Thymus (tissue), 11 donors: Measurements from ENCODE around the gene IL2RA. TPM values are rescaled to one million over a fixed set of nuclear protein-coding genes. Genes with fewer than 3 reads are reported as not detected.

ENCODE experiments used
- DNase-seq, 9 donors: peaks; one replicate each; pipeline ENCODE4 v3.0.0-alpha.2; 2013; ENCODE audit warnings: low spot score in 9 of 9, low read depth in 6 of 9, missing footprints in 1 of 9
- H3K27ac ChIP-seq, 2 donors: one replicate each; pipeline ENCODE4 v1.5.1; 2013; ENCODE audit warnings: control low read depth in 1 of 2, low read depth in 1 of 2, low read length in 1 of 2, mild to moderate bottlenecking in 1 of 2, moderate library complexity in 1 of 2
- H3K27me3 ChIP-seq, 2 donors: one replicate each; pipeline ENCODE4 v1.5.1; 2013; ENCODE audit warnings: low read length in 1 of 2; ENCODE audit not compliant: control insufficient read depth in 2 of 2, insufficient read depth in 1 of 2
- H3K36me3 ChIP-seq, 2 donors: one replicate each; pipeline ENCODE4 v1.5.1; 2013; ENCODE audit warnings: low read length in 1 of 2, mild to moderate bottlenecking in 1 of 2, moderate library complexity in 1 of 2; ENCODE audit not compliant: control insufficient read depth in 2 of 2, insufficient read depth in 2 of 2
- H3K4me1 ChIP-seq, 2 donors: one replicate each; pipeline ENCODE4 v1.5.1; 2013; ENCODE audit warnings: low read length in 2 of 2; ENCODE audit not compliant: control insufficient read depth in 2 of 2, insufficient read depth in 2 of 2
- H3K4me3 ChIP-seq, 2 donors: one replicate each; pipeline ENCODE4 v1.5.1; 2013; ENCODE audit warnings: low read length in 2 of 2, control low read depth in 1 of 2, mild to moderate bottlenecking in 1 of 2
- H3K9me3 ChIP-seq, 2 donors: one replicate each; pipeline ENCODE4 v1.5.1; 2013; ENCODE audit warnings: low read length in 1 of 2, mild to moderate bottlenecking in 1 of 2; ENCODE audit not compliant: control insufficient read depth in 2 of 2, insufficient read depth in 1 of 2
- whole genome bisulfite sequencing: extraction: QIAGEN DNeasy Blood & Tissue Kit; methylation state at CpG from one replicate; pipeline ENCODE4 v1.1.7; 2013; 5-methylcytosine and 5-hydroxymethylcytosine counted together
- polyA plus RNA-seq: library from polyadenylated mRNA; stranded (reverse); fragments of 200-250 nt; gene quantifications from one replicate; pipeline ENCODE4 v1.2.3, GENCODE V29; 2013
- total RNA-seq: library from RNA; stranded (reverse); fragments of 120-200 nt; gene quantifications from one replicate; pipeline ENCODE4 v1.2.4, GENCODE V29; 2013
- donor health status: healthy.

The IL2RA gene
- total and polyA plus RNA-seq, 2 donors, result 5.6 to 13.0 TPM

- Histone ChIP-seq H3K36me3 (no peaks in the 10 kb centered on the region), H3K27me3 (peaks cover 0 to 7% of the 10 kb centered on the region in 2 donors), H3K4me3 (no peak overlapping the region), H3K4me1 (peaks cover 17 to 34% of the 10 kb centered on the region in 2 donors), H3K27ac (no peak overlapping the region), H3K9me3 (no peaks in the 10 kb centered on the region)
- WGBS, result 95% methylated on average over 4 of the region's 4 CpGs
- no peak for DNase-seq
Measured at GRCh38 chr10:6055929-6056328, 6.2 kb downstream of the IL2RA start.

- H3K27me3 ChIP-seq, result peaks cover 0 to 7% of the 10 kb centered on the region in 2 donors
- no peak overlapping the region for H3K27ac ChIP-seq
- 99% methylated on average over 5 of the region's 5 CpGs for WGBS
- H3K4me3 ChIP-seq, result no peak overlapping the region
- no peaks in the 10 kb centered on the region for H3K9me3 ChIP-seq
- peaks cover 26 to 43% of the 10 kb centered on the region in 2 donors for H3K4me1 ChIP-seq
- H3K36me3 ChIP-seq, result no peaks in the 10 kb centered on the region
- DNase-seq, result no peak
Measured at GRCh38 chr10:6054884-6055283, 7.3 kb downstream of the IL2RA start.

GRCh38 chr10:6053816-6054631 is 8.1 kb downstream of the IL2RA start:
- Histone ChIP-seq H3K9me3 (no peaks in the 10 kb centered on the region), H3K4me1 (peaks cover 26 to 51% of the 10 kb centered on the region in 2 donors), H3K4me3 (no peak overlapping the region), H3K27me3 (peaks cover 0 to 7% of the 10 kb centered on the region in 2 donors), H3K27ac (no peak overlapping the region), H3K36me3 (no peaks in the 10 kb centered on the region)
- DNase-seq, result no peak
- 39% methylated on average over 18 of the region's 18 CpGs for WGBS

GRCh38 chr10:6053303-6053702 is 8.9 kb downstream of the IL2RA start:
- Histone ChIP-seq H3K36me3 (no peaks in the 10 kb centered on the region), H3K27me3 (peaks cover 0 to 7% of the 10 kb centered on the region in 2 donors), H3K4me3 (no peak overlapping the region), H3K27ac (peak overlapping the region in 1 of 2 donors; percentile 20), H3K4me1 (peaks cover 26 to 52% of the 10 kb centered on the region in 2 donors), H3K9me3 (no peaks in the 10 kb centered on the region)
- no peak for DNase-seq
- WGBS, result 90% methylated on average over 4 of the region's 4 CpGs

- Histone ChIP-seq H3K27ac (peak overlapping the region; percentile 20 to 46), H3K9me3 (no peaks in the 10 kb centered on the region), H3K27me3 (peaks cover 0 to 7% of the 10 kb centered on the region in 2 donors), H3K4me3 (no peak overlapping the region), H3K4me1 (peaks cover 26 to 52% of the 10 kb centered on the region in 2 donors), H3K36me3 (no peaks in the 10 kb centered on the region)
- DNase-seq, result peak in 3 of 9 donors; percentile 48 to 78 (median 48)
- 22% methylated on average over 17 of the region's 17 CpGs for WGBS
Measured at GRCh38 chr10:6052247-6053221, 9.6 kb downstream of the IL2RA start.

- H3K4me3 ChIP-seq, result peak overlapping the region; percentile 21 to 42
- under 1% methylated on average over 18 of the region's 18 CpGs for WGBS
- H3K36me3 ChIP-seq, result no peaks in the 10 kb centered on the region
- DNase-seq, result peak in 7 of 9 donors; percentile 65 to 93 (median 81)
- H3K27ac ChIP-seq, result peak overlapping the region; percentile 83 to 93
- no peaks in the 10 kb centered on the region for H3K9me3 ChIP-seq
- H3K27me3 ChIP-seq, result peaks cover 0 to 16% of the 10 kb centered on the region in 2 donors
- peaks cover 31 to 58% of the 10 kb centered on the region in 2 donors for H3K4me1 ChIP-seq
Measured at GRCh38 chr10:6050801-6051445, 11.2 kb downstream of the IL2RA start.

- WGBS, result 99% methylated on average over 2 of the region's 2 CpGs
- H3K4me3 ChIP-seq, result no peak overlapping the region
- H3K36me3 ChIP-seq, result no peaks in the 10 kb centered on the region
- no peak for DNase-seq
- H3K27ac ChIP-seq, result no peak overlapping the region
- H3K9me3 ChIP-seq, result no peaks in the 10 kb centered on the region
- peaks cover 43 to 74% of the 10 kb centered on the region in 2 donors for H3K4me1 ChIP-seq
- H3K27me3 ChIP-seq, result peaks cover 0 to 19% of the 10 kb centered on the region in 2 donors
Measured at GRCh38 chr10:6049031-6049400, 13.2 kb downstream of the IL2RA start.

GRCh38 chr10:6048281-6049030 is 13.7 kb downstream of the IL2RA start:
- 97% methylated on average over 7 of the region's 7 CpGs for WGBS
- no peak overlapping the region for H3K4me3 ChIP-seq
- no peaks in the 10 kb centered on the region for H3K36me3 ChIP-seq
- DNase-seq, result no peak
- H3K27ac ChIP-seq, result no peak overlapping the region
- H3K4me1 ChIP-seq, result peaks cover 43 to 72% of the 10 kb centered on the region in 2 donors
- H3K9me3 ChIP-seq, result no peaks in the 10 kb centered on the region
- peaks cover 0 to 17% of the 10 kb centered on the region in 2 donors for H3K27me3 ChIP-seq
